GM23338 (cell line): ENCODE data around the gene KRTAP5-1.

Experiments used
- EZH2phosphoT487 ChIP-seq: fragments of 200-600 bp; sonication (generic); IDR thresholded peaks from one replicate; pipeline ENCODE4 v1.8.1; 2018; ENCODE audit warnings: antibody characterized with exemption; ENCODE audit not compliant: unreplicated experiment
- JUNB ChIP-seq: IDR thresholded peaks from one replicate; pipeline ENCODE4 v1.6.1; 2016; ENCODE audit warnings: antibody characterized with exemption; ENCODE audit not compliant: unreplicated experiment
- POLR2AphosphoS5 ChIP-seq: IDR thresholded peaks from 2 replicates; pipeline ENCODE4 v1.6.1; 2016; ENCODE audit warnings: antibody characterized with exemption, low read depth
- TF ChIP-seq, protein P1 (sequence below), 2 experiments: fragments of 200-600 bp in 1 of 2; sonication (generic) in 1 of 2; conservative IDR thresholded peaks; 2 replicates each; pipeline versions ENCODE4 v1.5.1 to v1.6.1; 2016 to 2017; ENCODE audit warnings: antibody characterized with exemption in 2 of 2, low read depth in 2 of 2, mild to moderate bottlenecking in 2 of 2, moderate library complexity in 1 of 2
- TF ChIP-seq, protein P2 (sequence below): IDR thresholded peaks from one replicate; pipeline ENCODE4 v1.6.1; 2018; ENCODE audit warnings: antibody characterized with exemption; ENCODE audit not compliant: unreplicated experiment

DNA sequence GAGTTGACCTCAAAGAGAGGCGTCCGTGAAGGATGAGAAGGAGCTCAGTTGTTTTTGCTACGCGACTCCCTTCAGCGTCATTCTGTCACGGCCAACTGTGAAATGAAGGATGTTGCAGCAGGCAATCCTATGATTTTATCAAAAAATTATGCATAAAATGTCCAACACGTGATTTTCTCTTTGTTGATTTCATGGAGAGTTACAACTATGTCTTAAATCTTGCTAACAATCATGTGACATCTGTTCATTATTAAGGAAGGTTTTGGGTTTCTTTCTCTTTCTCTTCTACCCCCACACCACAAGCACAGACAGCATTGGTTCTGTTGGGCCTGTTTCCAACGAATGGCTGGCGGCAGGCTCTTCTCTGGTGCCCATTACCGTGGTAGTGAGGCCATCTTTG lies 33.1 kb upstream of the KRTAP5-1 start:
- TF ChIP-seq, protein P1, sequence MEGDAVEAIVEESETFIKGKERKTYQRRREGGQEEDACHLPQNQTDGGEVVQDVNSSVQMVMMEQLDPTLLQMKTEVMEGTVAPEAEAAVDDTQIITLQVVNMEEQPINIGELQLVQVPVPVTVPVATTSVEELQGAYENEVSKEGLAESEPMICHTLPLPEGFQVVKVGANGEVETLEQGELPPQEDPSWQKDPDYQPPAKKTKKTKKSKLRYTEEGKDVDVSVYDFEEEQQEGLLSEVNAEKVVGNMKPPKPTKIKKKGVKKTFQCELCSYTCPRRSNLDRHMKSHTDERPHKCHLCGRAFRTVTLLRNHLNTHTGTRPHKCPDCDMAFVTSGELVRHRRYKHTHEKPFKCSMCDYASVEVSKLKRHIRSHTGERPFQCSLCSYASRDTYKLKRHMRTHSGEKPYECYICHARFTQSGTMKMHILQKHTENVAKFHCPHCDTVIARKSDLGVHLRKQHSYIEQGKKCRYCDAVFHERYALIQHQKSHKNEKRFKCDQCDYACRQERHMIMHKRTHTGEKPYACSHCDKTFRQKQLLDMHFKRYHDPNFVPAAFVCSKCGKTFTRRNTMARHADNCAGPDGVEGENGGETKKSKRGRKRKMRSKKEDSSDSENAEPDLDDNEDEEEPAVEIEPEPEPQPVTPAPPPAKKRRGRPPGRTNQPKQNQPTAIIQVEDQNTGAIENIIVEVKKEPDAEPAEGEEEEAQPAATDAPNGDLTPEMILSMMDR (conservative IDR thresholded peaks at IDR 0.05; ENCODE audit: low read depth in 2 of 2) = no peak
- no peak for TF ChIP-seq EZH2phosphoT487
- no peak for TF ChIP-seq POLR2AphosphoS5
- TF ChIP-seq, protein P2, sequence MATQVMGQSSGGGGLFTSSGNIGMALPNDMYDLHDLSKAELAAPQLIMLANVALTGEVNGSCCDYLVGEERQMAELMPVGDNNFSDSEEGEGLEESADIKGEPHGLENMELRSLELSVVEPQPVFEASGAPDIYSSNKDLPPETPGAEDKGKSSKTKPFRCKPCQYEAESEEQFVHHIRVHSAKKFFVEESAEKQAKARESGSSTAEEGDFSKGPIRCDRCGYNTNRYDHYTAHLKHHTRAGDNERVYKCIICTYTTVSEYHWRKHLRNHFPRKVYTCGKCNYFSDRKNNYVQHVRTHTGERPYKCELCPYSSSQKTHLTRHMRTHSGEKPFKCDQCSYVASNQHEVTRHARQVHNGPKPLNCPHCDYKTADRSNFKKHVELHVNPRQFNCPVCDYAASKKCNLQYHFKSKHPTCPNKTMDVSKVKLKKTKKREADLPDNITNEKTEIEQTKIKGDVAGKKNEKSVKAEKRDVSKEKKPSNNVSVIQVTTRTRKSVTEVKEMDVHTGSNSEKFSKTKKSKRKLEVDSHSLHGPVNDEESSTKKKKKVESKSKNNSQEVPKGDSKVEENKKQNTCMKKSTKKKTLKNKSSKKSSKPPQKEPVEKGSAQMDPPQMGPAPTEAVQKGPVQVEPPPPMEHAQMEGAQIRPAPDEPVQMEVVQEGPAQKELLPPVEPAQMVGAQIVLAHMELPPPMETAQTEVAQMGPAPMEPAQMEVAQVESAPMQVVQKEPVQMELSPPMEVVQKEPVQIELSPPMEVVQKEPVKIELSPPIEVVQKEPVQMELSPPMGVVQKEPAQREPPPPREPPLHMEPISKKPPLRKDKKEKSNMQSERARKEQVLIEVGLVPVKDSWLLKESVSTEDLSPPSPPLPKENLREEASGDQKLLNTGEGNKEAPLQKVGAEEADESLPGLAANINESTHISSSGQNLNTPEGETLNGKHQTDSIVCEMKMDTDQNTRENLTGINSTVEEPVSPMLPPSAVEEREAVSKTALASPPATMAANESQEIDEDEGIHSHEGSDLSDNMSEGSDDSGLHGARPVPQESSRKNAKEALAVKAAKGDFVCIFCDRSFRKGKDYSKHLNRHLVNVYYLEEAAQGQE = no peak
- TF ChIP-seq JUNB = no peak
